GM19467 (cell line): ENCODE data around the gene SLC38A11.
"Not testable (repeated sequence)": the region's sequence is repeated elsewhere in the genome, so short reads cannot be mapped to it uniquely, and the experiment has no call there.

Experiments
- ATAC-seq: cut with Tn5 transposase; IDR thresholded peaks from one replicate; pipeline ENCODE4 v1.9.1; 2021; ENCODE audit warnings: mild to moderate bottlenecking, moderate library complexity; ENCODE audit not compliant: unreplicated experiment

The SLC38A11 gene

DNA sequence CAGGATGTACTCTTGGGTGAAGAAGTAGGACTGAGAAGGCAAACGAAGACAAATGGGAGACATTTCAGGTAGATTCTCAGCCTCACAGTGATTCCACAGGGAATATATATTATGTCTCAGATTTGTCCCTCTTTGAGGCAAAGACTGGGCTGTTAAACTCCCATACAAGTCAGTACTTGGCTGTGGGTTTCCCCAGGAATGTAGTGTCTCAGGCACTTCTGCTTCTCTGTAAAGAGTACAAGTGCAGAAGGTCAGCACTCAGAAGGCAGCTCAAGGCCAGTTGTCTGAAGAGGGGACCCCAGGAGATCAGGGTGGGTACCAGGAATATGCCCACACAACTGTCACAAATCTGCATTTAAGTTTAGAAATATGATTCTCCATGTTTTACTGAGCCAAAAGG is 73.8 kb downstream of the SLC38A11 start:
- ATAC-seq = no peak

DNA sequence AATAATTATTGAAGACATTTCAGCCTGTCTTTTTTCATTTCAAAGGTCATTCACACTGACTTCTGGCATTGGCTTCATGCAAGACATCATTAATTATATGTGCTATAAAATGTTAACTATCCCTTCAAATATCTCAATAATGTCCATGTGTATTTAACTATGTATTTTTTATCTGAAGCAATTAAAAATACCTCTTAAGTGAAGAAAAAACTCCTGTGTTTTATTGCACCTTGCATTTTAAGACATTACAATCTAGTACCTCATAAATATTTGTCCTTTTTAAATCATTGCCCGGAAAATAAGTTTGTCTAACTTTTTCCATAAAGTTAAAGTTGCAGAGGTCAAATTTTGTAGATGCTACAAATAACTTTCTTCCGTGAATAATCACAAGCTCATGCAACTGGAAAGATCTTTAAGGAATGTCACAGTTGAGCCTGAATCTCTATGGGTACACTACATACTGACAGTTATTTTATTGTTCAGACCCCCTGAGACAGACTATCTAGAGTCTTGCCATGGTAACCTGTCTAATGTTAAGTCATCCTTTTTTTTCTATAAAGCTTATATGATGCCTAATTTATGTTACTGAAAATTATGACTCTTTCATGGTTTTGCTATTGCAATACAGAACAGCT is 75.3 kb downstream of the SLC38A11 start:
- no peak for ATAC-seq

DNA sequence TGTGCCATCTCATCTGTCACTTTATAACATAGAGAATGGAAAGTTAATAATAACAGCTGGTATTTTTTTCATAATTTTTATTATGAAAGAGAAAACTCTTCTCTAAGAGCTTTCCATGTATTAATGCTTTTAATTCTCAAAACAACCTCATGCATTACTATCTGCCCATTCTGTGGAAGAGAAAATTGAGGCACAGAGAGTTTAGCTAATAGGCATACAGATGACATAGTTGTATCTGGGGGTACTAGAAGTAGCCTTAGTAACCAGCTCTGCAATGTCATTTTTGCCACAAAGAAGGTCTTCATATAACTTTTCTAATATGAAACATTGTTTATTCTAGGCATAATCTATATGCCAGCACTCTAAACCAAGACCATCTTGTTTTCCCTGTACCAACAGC is 77.4 kb downstream of the SLC38A11 start:
- no peak for ATAC-seq

DNA sequence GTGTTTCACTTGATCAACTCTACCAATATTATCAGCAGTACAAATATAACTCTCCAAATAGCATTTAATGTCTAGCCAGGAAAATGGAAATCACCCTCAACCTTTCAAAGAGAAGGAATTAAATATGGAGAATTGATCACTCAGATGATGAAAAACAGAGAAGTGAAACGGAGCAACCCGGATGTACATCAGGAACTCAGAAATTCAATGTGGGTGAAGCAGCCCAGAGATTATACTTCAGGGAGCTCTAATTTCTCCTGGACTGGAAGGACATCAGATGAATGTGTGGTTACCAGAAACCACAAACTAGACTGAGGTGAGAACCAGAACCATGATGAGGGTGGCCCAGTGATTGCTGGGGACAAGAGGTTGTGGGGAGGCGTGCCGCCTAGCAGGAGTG is 78.2 kb downstream of the SLC38A11 start:
- ATAC-seq = no peak

DNA sequence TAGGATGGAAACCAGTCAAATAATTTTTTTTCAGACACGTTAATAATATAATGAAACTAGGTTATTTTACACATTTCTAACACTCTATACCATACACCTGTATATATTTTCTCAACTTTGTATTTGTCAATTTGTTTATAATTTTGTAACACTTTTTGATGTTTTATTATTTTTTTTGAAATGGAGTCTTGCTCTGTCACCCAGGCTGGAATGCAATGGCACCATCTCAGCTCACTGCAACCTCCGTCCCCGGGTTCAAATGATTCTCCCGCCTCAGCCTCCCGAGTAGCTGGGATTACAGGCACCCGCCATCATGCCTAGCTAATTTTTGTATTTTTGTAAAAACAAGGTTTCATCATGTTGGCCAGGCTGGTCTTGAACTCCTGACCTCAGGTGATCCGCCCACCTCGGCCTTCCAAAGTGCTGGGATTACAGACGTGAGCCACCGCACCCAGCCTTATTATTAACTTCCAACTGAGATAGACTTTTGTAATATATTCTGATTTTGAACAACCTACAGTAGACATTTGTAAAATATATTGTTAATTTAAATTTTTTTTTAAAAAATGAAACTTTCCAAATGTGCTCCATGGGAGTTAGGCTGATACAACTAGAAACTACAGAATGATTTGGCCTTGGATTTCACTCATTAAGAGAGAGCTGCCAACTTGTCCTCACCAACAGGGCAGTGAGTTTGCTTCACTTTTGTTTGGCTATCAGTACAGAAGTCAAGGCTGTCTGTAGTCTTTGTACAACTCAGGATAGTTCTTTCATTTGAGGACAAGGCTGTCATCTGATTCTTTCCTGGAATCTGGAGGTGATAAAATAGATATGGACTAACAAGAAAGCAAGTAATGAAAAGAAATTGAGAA is 79.8 kb downstream of the SLC38A11 start:
- ATAC-seq = no peak

DNA sequence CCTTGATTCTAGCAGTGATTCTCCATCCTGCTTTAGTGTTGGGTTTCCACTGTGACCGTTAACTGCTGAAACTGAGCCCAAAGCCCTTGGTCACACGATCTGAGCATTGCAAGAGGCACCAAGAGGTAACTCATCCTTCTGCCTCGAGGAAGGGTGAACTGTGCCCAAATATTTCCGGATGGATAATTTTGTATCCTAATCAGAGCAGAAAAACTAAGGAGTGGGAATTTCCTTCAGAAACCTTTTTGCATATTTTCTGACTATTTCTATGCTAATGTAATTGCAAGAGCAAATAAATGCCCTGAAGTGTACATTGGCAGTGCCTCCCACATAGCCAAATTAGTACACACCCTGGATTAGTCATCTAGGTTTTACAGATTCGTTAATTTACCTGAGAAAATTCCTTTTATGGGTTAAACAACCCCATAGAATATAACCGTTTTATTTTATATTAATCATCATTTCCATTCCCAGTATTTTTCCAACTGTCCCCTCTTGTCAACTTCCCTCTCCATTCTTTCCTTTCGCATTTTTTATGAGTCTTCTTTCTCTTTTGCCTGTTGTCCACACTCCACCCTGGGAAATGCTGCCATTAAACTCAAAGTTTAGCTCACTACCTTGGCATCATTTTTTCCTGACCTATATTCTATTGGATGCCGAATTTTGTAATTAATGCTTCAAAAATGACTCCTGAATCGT is 82.0 kb downstream of the SLC38A11 start:
- no peak for ATAC-seq

DNA sequence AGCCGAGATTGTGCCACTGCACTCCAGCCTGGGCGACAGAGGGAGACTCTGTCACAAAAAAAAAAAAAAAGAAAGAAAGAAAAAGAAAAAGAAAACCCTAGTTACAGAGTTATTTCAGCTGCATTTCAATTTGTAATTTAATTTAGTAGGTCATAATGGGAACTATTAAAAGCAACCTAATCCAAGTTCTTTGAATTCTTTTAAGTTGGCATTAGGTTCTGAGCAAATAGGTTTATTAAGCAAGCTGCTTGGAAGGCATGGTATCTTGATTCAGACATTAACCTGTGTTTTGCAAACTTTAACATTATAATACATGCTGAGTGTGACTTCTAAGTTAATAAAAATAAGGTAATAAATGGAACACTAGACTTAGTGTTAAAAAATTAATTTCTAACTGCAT is 83.9 kb downstream of the SLC38A11 start:
- no peak for ATAC-seq

DNA sequence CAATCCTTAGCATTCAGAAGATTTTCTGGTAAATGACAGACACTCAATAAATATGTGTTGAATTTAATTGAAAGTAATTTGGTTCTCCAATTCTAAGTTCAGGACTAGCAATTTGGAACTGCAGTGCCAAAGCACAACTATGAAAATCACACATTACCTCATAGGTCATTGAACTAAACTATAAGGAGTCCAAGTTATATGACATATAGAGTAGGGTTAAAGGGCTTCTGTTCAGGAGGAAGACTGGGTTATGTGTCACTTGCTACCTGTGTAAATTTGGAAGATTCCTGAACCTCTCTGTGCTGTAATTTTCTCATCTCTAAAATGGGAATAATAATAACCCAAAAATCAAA is 85.9 kb downstream of the SLC38A11 start:
- ATAC-seq = no peak

DNA sequence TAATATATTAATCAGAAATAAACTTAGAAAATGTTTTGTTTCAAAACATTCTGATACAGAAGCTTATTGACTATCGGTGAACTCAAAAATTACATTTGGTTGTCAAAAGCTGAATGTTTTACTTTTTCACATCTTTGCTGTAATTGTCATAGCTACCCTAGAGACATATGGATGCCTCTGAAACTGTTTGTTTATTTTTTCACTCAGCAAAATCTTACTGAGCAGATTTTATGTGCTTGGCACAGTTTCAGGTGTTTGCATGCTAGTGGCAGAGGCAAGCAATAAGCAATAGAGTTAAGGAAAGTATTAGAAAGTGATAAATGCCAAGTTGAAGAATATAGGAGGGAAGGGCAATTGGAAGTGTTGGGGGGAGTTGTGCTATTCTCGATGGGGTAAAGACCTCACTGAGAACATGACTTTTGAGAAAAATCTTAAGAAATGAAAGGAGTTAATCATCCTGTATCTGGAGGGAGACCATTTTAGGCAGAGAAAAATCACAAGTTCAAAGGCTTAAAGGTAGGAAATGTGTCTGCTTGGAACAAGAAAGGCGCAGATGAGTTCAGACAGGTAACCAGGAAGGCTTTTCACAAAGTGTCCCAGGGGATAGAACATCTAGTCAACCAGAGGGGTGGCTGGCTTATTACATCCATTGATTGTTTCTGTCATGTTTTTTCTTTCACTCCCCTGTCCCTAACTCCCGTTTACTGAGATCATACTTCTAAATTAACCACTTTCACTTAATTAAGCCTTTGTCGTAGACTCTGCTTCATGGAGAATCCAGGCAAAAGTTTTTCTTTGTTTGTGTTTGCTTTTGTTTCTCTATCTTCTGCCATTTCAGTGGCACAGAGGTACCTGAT is 86.5 kb downstream of the SLC38A11 start:
- ATAC-seq = no peak

- ATAC-seq = no peak
Observed at GRCh38 chr2:164867779-164868397, 87.4 kb downstream of the SLC38A11 start.

- not testable (repeated sequence) for ATAC-seq
Observed at GRCh38 chr2:164866381-164866780, 88.9 kb downstream of the SLC38A11 start.

- ATAC-seq = no peak
Observed at GRCh38 chr2:164860694-164861042, 94.7 kb downstream of the SLC38A11 start.

- ATAC-seq = not testable (repeated sequence)
Observed at GRCh38 chr2:164859906-164860693, 95.2 kb downstream of the SLC38A11 start.

DNA sequence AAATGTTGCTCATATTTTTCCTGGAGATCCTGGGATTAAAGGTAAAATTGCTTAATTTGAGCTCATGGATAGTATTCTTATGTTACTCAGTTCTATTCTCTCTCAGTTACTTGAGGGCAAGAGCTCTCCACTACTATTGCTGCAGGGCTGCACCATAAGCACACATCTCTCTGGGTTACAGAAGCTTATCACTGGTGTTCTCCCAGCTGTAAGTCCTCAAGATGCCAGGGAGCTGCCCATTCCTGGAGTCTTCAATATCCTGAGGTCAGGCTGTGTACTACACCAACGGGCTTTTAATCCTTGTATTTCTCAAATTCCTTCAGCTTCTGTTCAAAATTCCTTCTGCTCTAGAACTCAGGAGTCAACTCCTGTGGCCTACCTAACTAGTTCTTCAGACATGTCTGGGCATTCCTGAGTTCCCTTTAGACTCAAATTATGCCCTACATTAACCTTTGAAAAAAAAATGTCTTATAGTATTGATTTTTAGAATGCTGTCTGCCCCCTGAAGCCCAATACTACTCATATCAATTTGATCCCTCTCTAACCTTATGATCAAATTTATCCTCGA is 96.0 kb downstream of the SLC38A11 start:
- ATAC-seq = no peak

- no peak for ATAC-seq
Observed at GRCh38 chr2:164852086-164852485, 103.2 kb downstream of the SLC38A11 start.

GRCh38 chr2:164850235-164850634 is 105.1 kb downstream of the SLC38A11 start:
- ATAC-seq = no peak

GRCh38 chr2:164849506-164849905 is 105.8 kb downstream of the SLC38A11 start:
- no peak for ATAC-seq

DNA sequence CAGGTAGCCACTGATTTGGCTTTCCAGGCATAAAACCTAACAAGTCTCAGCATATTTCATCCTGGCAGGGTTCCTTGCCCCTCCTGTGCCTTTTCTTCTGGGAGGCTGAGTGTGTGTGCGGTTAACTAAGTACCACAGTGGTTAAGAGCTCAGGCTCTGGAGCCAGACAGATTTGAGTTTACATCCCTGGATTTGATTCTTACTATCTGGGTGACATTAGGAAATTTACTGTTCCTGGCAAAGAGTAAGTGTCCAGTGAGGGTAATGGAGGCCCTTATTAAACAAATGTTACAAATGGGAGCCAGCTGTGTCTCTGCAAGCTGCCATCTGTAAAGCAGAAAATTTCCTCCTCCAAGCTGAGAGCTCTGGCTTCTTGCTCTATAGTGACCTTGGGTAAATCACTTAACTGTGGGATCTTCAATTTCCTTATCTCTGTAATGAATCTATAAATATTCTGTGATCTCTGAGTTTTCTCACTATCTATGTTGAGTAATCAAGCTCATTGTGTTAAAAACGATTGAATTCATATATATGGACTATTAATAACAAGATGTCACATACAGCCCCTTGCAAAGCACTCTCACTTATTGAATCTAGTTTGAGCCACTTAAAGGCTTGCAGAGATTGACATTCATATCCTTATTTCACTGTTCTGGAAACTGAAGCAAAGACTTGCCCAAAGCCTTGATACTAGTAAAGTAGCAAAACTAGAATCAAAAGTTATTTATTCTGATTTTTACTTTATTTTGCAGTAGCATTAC is 107.2 kb downstream of the SLC38A11 start:
- ATAC-seq = no peak

GRCh38 chr2:164847291-164847690 is 108.0 kb downstream of the SLC38A11 start:
- no peak for ATAC-seq
